ENCODE data around the gene CD38.
A peak's percentile ranks its signal among the peaks of the same experiment; 100 is the strongest.
"Not testable (repeated sequence)": the region's sequence is repeated elsewhere in the genome, so short reads cannot be mapped to it uniquely, and the experiment has no call there.

The CD38 gene

DNA sequence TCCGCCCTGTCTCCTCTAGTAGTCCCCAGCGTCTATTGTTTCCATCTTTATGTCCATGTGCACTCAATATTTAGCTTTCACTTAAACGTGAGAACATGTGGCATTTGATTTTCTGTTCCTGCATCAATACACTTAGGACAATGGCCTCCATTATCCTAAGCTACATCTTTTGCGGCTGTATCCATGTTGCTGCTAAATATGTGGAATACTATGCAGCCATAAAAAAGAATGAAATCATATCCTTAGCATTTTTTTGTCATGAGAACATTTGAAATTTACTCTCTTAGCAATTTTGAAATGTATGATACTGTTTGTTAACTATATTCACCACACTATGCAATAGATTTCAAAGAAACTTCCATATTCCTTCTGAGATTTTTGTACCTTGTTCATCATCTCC is 19.8 kb upstream of the CD38 start:
- no peak for DNase-seq

DNA sequence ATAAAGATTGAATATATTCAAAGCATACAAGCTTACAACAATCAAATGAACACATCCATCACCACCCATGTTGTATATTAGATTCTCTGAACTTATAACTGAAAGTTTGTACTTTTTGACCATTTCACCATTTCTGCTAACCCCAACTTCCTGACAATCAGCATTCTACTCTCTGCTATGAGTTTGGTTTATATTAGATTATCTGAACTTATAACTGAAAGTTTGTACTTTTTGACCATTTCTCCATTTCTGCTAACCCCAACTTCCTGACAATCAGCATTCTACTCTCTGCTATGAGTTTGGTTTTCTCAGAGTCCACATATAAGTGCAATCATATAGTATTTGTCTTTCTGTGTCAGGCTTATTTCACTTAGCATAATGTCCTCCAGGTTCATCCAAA is 15.7 kb upstream of the CD38 start:
- DNase-seq = not testable (repeated sequence)

DNA sequence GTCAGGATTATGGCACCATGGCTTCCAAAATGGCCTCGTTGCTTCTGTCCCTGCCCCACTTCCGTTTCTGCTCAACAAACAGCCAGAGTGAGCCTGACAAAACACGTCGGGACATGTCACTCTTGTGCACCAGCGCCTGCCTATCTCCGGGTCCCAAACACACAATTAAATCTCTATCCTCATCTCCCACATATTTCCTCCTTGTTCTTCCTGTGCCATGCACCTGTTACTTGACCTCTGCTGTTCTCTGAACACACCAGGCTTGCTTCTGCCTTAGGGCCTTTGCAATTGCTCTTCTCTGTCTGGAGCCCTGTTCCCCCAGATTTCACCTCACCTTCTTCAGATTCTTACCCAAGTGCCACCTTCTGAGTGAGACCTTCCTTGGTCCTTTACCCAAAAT is 12.7 kb upstream of the CD38 start:
- no peak for DNase-seq

DNA sequence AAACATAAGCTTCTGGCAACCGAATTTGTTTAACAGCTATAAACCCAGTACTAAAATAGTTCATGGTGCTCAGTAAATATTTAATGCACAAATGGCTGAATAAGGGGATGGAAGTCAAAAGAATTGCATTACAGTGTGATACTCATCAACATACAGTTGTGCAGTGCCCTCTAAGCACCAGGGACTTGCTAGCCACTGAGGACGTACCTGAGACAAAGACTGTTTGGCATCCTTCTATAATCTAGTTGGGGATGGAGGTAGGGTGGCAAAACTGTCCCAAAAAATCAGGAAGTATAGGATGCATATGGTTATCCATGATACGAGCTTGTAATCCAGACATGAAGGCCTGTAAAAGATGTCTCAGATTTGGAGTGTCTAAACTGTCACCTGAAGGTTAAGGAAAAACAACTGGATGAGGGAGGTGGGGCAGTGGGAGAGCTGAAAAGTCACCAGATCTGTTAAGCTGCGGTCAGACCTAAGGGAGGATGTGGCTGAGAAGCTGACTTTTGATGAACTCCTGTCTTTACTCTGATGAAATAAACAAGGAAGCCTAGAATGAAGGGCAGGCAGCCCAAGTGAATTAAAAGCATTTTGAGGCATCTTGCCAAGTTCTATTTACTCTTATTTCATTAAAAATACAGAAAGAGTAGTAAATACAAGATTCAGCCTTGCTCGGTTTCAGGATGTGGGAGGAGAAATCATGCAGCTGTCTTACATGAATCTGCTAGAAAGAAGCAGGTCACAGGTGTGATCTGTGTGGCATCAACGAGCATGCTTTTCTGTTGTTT is 12.0 kb upstream of the CD38 start:
- no peak for DNase-seq

DNA sequence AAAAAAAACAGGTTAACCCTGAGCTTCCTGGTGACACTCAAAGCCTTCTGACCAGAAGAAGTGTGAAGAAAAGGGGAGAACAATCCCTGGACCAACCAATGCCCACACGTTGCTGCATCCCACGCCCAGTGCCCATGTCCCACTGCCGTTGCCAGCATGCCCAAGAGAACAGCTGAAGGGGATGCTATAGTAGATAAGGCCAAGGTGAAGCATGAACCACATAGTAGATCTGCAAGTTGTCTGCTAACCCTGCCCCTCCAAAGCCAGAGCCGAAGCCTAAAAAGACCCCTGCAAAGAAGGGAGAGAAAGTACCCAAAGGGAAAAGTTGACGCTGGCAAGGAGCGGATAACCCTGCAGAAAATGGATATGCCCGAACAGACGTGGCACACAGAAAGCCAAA is 11.3 kb upstream of the CD38 start:
- no peak for DNase-seq

DNA sequence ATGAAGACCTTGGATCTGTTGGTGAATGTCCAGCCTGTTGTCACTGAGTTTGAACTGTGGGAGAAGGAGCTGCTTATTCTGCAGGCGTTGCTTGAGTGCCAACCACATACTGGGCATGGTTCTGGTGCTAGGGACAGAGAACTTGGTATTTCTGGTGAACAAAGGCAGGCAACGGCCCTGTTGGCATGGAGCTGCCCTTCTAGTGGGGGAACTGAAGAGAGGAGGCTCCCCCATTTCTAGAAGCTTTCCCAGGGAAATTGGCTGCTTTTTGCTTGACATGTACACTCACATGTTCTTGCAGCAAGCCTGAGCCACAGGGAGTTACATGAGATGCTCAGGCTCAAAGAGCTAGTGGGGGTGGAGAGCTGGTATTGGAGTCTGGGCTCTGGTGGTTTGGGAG is 8.9 kb upstream of the CD38 start:
- DNase-seq = peak in 10 of 56 donors; percentile 1 to 26 (median 10)

DNA sequence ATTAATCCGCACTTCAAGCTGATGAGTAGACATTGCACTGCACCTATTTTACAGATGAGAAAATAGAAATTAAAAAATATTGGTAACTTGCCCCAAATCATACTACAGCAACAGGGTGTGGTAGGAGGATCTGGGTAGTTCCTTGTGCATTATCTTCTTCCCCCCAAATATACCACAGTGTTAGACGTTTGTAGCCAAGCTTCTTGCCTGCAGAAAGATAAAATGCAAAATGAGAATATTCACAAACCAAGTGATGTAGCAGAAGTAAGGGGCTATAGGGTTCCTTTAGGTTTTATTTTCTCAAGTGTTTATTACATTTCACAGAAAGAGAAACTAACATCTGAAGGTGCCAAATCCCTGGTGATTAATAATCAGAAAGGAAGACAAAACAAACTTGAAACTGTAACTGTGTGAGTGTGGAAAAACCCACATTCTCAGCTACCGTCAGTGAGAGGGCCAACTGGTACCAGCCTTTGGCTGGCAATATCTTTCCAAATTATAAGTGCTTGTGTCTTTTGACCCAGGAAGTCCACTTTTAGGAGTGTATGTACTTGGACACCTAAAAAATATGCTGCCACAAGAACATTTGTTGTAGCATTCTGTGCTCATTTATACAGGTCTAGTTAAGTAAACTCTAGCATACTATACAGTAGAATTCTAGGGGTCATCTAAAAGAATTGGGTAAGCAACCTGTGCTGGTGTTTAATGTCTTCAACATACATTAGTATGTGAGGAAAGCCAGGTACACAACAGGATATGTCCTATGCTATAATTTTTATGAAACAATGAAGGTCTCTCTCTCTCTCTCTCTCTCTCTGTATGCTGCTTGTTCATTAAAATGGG is 6.7 kb upstream of the CD38 start:
- DNase-seq = no peak

DNA sequence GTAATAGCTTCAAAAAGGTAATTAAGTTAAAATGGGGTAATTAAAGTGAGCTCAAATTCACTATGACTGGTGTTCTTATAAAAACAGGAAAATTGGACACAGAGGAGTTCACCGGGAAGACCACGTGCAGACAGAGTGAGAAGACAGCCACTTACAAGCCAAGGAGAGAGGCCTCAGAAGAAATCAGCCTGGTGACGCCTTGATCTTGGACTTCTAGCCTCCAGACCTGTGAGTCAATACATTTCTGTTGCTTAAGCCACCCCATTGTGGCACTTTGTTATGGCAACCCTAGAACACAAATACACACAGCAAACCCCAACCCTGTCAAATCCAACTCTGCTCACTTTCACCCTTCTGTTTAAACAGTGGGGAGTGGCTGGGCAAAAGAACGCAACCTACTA is 4.1 kb upstream of the CD38 start:
- no peak for DNase-seq

DNA sequence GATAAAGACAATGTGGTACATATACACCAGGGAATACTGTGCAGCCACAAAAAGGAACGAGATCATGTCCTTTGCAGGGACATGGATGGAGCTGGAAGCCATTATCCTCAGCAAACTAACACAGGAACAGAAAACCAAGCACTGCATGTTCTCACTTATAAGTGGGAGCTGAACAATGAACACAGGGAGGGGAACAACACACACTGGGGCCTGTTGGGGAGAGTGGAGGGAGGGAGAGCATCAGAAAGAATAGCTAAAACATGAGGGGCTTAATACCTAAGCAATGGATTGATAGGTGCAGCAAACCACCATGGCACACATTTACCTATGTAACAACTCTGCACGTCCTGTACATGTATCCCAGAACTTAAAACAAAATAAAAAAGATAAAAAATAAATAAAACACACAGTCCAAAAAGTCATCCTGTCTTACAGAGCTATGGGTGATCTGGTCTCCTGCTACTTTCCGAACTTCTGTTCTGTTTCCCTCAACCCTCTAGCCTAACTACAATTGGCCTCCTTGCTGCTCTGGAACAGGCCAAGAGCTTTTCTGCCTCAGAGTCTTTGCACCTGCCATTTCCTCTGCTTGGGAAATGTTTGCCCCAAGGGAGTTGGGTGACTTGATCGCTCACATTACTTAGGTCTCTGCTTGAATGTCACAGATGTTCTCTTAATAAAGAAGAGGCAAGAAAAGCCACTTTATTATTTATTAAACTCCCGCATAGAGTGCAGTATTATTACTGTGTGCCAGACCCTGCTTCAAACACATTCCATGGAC is 1.1 kb upstream of the CD38 start:
- no peak for DNase-seq

DNA sequence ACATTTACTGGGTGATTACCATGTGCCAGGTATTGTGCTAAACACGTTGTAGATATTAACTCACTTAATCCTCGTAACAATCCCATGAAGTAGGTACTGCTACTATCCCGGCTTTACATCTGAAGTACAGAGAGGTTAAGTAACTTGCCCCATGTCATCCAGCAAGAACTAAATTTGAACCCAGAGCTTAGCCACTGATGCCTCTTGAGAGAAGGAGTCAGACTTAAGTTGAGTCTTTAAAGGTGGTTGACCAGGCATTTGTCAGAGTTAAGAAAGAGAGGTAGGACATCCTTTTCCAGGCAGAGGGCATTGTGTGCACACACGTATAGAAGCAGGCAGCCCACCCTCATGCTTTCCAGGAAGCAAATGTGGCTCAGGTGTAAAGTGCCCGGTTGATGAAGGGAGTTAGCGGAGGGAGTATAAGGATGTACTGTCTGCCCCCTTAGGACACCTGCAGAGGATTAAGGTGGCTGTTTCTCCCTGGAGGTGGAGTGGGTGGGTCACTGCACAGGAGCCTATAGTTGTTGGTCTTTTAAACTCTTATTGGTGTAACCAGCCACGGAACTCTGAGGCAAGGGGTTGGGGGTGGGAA is 335 bp upstream of the CD38 start:
- no peak for DNase-seq

DNA sequence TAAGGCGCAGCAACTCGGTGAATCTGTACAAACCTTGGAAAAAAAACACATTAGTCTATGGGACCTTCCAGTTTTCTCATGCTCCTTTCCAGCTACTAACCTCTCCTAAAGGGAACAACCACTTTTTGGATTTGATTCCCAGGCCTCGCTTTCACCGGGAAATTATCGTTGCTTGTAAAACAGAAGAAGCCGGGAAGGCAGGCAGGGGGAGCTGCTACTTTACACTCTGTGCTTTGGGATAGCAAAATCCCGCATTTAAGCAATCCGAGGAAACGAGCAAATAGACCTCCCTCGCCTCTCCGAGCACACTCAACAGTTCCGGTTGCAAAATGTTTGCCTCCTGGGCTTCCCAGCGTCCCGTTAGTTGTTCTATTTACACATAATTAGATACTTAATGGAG is 1.2 kb downstream of the CD38 start:
- DNase-seq = peak in 37 of 56 donors; percentile 2 to 61 (median 21)

DNA sequence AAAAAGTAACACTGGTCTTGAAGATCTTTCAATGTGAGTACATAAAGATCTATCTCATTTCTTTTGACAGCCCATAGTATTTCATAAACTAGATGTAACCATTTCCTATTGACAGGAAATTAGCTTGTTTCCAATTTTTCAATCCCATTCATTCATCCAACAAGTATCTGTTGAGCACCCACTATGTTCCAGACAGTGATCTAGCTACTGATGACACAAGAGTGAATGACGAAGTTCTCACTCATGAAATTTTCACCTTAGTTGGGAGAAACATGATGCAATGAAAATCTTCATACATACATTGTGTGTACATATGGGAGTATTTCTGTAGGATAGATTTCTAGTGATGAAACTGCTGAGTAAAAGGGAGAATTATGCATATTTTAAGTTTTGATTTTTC is 1.7 kb downstream of the CD38 start:
- no peak for DNase-seq

DNA sequence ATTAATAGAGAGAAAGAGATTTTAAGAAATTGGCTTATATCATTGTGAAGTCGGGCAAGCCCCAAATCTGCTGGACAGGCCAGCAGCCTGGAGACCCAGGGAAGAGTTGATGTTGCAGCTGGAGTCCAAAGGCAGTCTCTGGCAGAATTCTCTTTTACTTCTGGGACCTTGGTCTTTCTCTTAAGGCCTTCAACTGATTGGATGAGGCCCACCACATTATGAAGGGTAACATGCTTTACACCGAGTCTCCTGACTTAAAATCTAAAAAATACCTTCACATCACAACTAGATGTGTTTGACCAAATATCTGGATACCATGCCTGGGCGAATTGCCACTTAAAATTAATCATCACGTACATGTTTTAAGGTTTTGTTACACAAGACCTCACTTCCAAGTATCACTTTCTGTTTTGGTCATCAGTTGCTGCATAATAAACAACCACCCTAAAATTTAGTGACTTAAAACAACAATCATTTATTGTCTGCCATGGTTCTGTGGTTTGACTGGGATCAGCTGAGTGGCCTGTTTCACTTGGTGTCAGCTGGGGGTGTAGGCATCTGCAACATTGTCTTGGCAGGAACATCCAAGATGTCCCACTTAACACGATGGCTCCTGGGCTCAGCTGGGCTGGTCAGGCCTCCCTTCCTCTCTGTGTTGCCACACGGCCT is 3.4 kb downstream of the CD38 start:
- DNase-seq = no peak

DNA sequence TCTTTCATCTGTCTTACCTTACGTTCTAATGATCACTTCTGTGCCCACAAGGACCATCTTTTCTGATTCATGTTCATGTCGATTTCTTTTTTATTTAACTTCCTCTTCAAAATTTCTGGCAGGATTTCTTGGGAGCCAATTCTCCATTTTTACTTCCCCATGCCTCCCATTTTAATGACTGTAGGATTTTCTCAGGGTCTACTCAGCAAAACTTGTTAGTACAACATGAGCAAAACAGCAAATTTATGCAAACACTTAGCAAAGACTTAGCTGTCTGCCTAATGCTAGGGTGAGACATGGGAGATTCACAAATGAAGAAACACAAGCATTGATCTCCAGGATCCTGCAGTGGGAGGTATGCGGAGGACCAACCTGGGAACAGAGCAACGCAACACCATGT is 5.5 kb downstream of the CD38 start:
- no peak for DNase-seq

DNA sequence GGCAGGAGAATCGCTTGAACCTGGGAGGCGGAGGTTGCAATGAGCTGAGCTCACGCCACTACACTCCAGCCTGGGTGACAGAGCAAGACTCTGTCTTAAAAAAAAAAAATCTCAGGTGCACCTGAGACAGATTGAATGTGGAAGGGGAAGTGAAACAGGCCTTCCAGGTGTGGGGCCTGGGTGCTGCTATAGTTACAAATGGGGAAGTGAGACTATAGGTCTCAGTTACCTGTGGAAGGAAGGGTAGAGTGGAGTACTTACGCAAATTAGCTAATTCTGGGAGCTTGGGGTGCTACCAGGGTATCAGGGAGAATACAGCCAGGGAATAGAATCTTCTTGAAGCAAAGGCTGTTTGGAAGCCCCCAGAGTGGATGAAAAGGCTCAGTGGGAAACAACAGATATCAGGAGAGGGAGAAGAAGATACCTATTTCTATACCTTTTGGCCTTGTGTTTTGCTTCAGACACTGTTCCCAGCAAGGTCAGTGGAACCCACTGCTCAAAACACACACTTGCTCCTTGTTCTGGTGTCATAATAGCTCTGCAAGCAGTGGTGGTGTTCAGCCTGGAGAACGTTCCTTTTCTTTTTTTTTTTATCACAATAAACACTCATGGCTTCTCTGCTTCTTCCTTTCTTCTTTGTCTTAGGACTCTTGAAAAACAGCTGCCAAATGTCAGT is 7.0 kb downstream of the CD38 start:
- no peak for DNase-seq

DNA sequence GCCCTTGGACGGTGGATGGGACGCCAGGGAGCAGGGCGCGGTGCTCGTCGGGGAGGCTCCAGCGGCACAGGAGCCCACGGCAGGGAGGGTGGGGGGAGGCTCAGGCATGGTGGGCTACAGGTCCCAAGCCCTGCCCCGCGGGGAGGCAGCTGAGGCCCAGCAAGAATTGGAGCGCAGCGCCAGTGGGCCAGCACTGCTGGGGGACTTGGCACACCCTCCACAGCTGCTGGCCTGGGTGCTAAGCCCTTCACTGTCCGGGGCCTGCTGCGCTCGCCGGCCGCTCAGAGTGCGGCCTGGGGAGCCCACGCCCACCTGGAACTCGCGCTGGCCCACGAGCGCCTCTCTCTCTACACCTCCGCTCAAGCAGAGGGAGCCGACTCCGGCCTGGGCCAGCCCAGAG is 8.6 kb downstream of the CD38 start:
- DNase-seq = no peak

DNA sequence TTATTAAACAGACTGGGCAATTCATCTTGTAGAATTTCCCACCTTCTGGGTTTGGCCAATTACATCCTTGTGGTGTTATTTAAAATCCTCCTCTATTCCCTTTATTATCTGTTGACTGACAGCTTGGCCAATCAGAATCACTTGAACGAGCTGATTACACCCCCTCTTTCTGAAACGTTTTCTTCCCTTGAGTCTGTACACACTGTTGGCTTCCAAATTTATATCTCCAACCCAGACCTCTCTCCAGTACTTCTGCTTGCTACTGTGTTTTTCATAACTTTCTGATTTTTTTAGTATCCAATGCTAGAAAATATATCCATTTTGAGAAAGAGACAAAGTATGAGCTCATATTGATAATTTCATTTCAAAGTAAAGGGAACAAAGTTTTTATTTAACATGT is 14.8 kb downstream of the CD38 start:
- DNase-seq = no peak

DNA sequence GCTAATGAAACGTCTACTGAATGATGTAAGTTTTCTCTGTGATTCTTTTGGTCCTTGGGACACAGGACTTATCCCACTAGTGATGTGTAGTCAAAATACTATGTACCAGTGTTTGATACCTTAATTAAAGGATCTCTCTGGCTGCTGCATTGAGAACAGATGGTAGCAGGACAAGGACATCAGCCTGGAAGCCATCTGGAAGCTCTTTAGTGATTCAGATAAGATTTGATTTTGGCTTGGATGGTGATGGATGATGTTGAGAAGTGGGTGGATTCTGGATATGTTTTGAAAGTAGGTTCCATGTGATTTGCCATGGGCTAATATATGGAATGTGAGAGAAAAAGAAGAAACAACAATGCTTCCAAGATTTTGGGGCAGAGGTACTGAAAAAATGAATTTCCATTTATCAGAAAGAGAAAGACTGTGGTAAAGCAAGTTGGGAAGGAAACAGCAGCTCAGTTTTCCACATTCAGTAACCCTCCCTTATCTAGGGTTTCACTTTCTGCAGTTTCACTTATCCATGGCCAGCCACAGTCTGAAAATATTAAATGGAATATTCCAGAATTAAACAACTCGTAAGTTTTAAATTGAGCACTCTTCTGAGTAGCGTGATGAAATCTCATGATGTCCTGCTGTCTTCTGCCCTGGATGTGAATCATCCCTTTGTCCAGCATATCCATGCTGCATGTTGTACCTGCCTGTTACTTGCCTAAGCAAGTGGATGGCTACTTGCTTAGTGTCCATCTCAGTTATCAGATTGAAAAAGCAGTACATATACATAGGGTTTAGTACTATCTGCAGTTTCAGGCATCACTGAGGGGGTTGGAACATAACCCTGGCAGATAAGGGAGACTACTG is 15.6 kb downstream of the CD38 start:
- no peak for DNase-seq

DNA sequence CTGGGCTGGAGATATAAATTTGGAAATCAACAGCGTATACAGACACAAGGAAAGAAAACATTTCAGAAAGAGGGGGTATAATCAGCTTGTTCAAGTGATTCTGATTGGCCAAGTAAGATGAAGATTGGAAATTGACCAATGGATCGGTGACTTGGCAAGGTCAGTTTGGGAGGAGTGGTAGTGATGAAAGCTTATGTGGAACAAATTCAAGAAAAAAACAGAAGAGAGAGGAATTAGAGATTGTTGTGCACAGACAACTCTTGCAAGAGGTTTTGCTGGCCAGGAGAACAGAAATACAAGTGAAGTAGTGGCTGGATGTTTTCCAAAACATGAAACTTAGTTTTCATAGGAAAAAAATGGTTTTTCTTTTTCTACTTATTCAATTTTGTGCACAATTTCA is 16.3 kb downstream of the CD38 start:
- DNase-seq = no peak

DNA sequence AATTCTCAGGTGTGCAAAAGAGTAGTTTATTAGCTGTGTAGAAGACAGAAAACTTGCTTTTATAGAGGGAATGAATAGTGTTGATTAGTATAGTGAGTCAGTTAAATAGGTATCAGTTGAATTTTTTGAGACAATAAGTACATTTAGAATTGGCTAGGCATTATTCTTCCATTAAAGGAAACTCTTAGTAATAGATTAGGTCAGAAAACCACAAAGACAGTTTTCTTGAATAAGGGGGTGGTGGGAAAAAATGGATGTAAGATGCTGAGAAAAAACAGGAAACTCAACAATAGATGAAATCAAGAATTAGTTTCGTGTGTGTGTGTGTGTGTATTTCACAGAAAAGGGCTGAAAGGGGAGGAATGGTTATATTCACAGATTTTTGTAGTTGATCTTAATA is 16.8 kb downstream of the CD38 start:
- DNase-seq = no peak

Data from amygdala (tissue), 56 donors.